Measurements from ENCODE around the gene ATG5. TPM values are rescaled to one million over a fixed set of nuclear protein-coding genes. Genes with fewer than 3 reads are reported as not detected.
"Not testable (repeated sequence)": the region's sequence is repeated elsewhere in the genome, so short reads cannot be mapped to it uniquely, and the experiment has no call there.

The ATG5 gene
- total RNA-seq, 6 experiments from 2014 or later: 19.4 to 24.8 (median 21.5) TPM

- H3K4me3 Mint-ChIP-seq; DNase-seq; H3K27me3 Mint-ChIP-seq (ENCODE audit: insufficient read depth); H3K27ac Mint-ChIP-seq: not testable (repeated sequence)
- Mint-ChIP-seq H3K9me3 (peaks cover 41% of the 10 kb centered on the region), H3K4me1 (ENCODE audit: low read depth) (peaks cover 12% of the 10 kb centered on the region; the same call in 1 of the 2 replicates), H3K36me3 (ENCODE audit: low read depth) (peaks cover 56% of the 10 kb centered on the region)
These were observed 61.1 kb downstream of the ATG5 start for GRCh38 chr6:106264433-106264832.

GRCh38 chr6:106259748-106260147 lies 65.8 kb downstream of the ATG5 start:
- not testable (repeated sequence) for H3K27me3 Mint-ChIP-seq (ENCODE audit: insufficient read depth); H3K4me3 Mint-ChIP-seq; H3K27ac Mint-ChIP-seq; H3K9me3 Mint-ChIP-seq; DNase-seq
- Mint-ChIP-seq H3K4me1 (ENCODE audit: low read depth) (peaks cover 52% of the 10 kb centered on the region), H3K36me3 (ENCODE audit: low read depth) (peaks cover 20% of the 10 kb centered on the region)

GRCh38 chr6:106258726-106259125 lies 66.8 kb downstream of the ATG5 start:
- Mint-ChIP-seq H3K27me3 (ENCODE audit: insufficient read depth) (no peaks in the 10 kb centered on the region), H3K9me3 (no peaks in the 10 kb centered on the region), H3K36me3 (ENCODE audit: low read depth) (peaks cover 10% of the 10 kb centered on the region), H3K4me1 (ENCODE audit: low read depth) (peaks cover 62% of the 10 kb centered on the region), H3K27ac (no peak overlapping the region), H3K4me3 (no peak overlapping the region)
- no peak for TF ChIP-seq CTCF (IDR thresholded peaks at IDR 0.05)
- no peak for DNase-seq

- peak overlapping the region; percentile 11; the same call in 1 of the 2 replicates for H3K4me3 Mint-ChIP-seq
- peaks cover 78% of the 10 kb centered on the region for H3K4me1 Mint-ChIP-seq (ENCODE audit: low read depth)
- H3K27me3 Mint-ChIP-seq (ENCODE audit: insufficient read depth): no peaks in the 10 kb centered on the region
- peak overlapping the region; percentile 29; the same call in 1 of the 2 replicates for H3K27ac Mint-ChIP-seq
- H3K9me3 Mint-ChIP-seq: no peaks in the 10 kb centered on the region
- H3K36me3 Mint-ChIP-seq (ENCODE audit: low read depth): peaks cover 10% of the 10 kb centered on the region
- peak; percentile 33 for DNase-seq
- TF ChIP-seq CTCF (IDR thresholded peaks at IDR 0.05): no peak
These were observed 68.4 kb downstream of the ATG5 start for GRCh38 chr6:106257195-106257594.

GRCh38 chr6:106256201-106256968 lies 69.2 kb downstream of the ATG5 start:
- H3K36me3 Mint-ChIP-seq (ENCODE audit: low read depth): peaks cover 10% of the 10 kb centered on the region
- no peaks in the 10 kb centered on the region; the same call in 1 of the 2 replicates for H3K27me3 Mint-ChIP-seq (ENCODE audit: insufficient read depth)

GRCh38 chr6:106255306-106255705 lies 70.3 kb downstream of the ATG5 start:
- no peak overlapping the region for H3K27ac Mint-ChIP-seq
- H3K27me3 Mint-ChIP-seq (ENCODE audit: insufficient read depth): no peaks in the 10 kb centered on the region; the same call in 1 of the 2 replicates
- H3K36me3 Mint-ChIP-seq (ENCODE audit: low read depth): peaks cover 10% of the 10 kb centered on the region
- H3K4me3 Mint-ChIP-seq: no peak overlapping the region
- peaks cover 71% of the 10 kb centered on the region for H3K4me1 Mint-ChIP-seq (ENCODE audit: low read depth)
- DNase-seq: no peak
- TF ChIP-seq CTCF (IDR thresholded peaks at IDR 0.05): no peak
- no peaks in the 10 kb centered on the region for H3K9me3 Mint-ChIP-seq

More at GRCh38 chr6:106256201-106256968, 69.2 kb downstream of the ATG5 start:
- TF ChIP-seq CTCF (IDR thresholded peaks at IDR 0.05): no peak
- Mint-ChIP-seq H3K9me3 (no peaks in the 10 kb centered on the region), H3K4me1 (ENCODE audit: low read depth) (peaks cover 79% of the 10 kb centered on the region), H3K27ac (peak overlapping the region; percentile 47; the same call in 1 of the 2 replicates), H3K4me3 (peak overlapping the region; percentile 4; the same call in 1 of the 2 replicates)
- peak; percentile 47 for DNase-seq

Data from HFFc6 (cell line).